ENCODE data around the gene SRSF1. TPM values are rescaled to one million over a fixed set of nuclear protein-coding genes. Genes with fewer than 3 reads are reported as not detected.

SRSF1 gene
- total and polyA plus RNA-seq, 10 donors: 65.8 to 213 (median 172) TPM

DNA sequence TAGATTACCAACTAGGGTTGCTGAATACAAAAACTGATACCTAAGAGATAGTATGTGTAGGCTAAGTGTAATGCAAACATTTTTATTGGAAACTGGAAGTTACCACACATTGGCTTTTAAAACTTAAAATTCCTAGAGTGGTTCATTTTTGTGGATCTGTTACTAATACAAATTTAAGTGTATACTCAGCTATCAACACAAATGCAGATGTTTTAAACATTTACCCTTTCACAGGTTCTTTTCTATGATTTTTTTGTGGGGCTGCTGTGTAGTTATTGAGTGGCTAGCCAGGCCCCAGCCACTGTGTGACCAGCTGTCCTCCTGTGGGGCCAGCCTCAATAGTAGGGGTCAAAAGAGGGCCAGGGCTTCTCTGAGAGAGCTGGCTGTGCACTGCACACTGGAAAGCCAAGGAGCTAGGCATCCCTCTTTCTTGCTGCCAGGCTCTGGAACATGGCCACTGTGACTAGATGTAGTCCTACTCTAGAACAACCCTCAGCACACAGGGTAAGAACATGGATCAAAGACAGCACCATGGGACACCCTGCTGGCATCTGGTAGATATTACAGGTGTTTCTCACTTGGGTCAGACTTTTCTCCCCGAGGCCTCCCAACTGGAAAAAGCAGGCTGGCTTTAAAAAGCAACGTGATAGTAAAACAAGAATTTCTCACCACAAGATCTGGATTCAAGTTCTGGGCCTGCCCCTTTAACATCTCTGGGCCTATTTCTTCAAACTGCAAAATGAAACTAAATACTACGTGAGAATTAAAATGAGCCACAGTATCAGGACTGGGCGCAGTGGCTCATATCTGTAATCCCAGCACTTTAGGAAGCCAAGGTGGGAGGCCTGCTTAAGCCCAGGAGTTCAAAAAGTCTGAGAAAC is 11.7 kb downstream of the SRSF1 start:
- Histone ChIP-seq H3K27ac (peak overlapping the region in 6 of 8 donors; percentile 29 to 50 (median 36)), H3K4me3 (no peak overlapping the region), H3K36me3 (peaks cover 0 to 38% (median 10%) of the 10 kb centered on the region in 6 donors), H3K27me3 (replicated peaks in 1 of 7) (no peaks in the 10 kb centered on the region), H3K9me3 (no peaks in the 10 kb centered on the region), H3K4me1 (peaks cover 9 to 71% (median 40%) of the 10 kb centered on the region in 6 donors)
- no peak for TF ChIP-seq POLR2A (IDR thresholded peaks at IDR 0.05)
- TF ChIP-seq POLR2AphosphoS5 (IDR thresholded peaks at IDR 0.05): peak in 2 of 3 donors; percentile 54 to 75
- TF ChIP-seq, protein P1, sequence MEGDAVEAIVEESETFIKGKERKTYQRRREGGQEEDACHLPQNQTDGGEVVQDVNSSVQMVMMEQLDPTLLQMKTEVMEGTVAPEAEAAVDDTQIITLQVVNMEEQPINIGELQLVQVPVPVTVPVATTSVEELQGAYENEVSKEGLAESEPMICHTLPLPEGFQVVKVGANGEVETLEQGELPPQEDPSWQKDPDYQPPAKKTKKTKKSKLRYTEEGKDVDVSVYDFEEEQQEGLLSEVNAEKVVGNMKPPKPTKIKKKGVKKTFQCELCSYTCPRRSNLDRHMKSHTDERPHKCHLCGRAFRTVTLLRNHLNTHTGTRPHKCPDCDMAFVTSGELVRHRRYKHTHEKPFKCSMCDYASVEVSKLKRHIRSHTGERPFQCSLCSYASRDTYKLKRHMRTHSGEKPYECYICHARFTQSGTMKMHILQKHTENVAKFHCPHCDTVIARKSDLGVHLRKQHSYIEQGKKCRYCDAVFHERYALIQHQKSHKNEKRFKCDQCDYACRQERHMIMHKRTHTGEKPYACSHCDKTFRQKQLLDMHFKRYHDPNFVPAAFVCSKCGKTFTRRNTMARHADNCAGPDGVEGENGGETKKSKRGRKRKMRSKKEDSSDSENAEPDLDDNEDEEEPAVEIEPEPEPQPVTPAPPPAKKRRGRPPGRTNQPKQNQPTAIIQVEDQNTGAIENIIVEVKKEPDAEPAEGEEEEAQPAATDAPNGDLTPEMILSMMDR (IDR thresholded peaks at IDR 0.05 in 8 of 11, conservative IDR thresholded peaks at IDR 0.05 in 3 of 11): peak; percentile 23 to 78 (median 65)
- no peak for DNase-seq
- intact Hi-C loops (cut with DNase I; ENCODE audit: low total_unique reads): loop anchor here (5.0 kb wide), 1 partner anchor 103 kb away; no protein-coding TSS in a partner anchor
- 32 to 42% (median 37%) methylated on average over 4 of the region's 4 CpGs for WGBS, 5 donors

DNA sequence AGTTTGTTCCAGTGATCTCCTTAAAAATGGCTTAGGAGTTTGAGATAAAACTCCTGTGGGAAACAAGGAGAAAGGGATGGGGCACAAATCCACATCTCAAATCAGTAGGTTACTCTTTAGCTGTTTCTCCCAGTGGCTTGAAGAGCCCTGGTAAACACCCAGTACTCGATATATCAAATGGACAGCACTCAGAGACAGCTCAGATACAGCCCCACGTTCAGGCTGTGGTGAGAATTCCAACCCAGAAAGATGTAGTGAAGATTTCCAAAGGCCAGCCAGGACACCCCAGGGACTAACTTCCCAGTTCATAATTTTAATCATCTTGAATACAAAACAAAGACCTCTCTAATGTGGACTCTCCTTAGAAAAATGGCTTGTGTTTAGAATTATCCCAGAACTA is 12.6 kb downstream of the SRSF1 start:
- 45 to 67% (median 56%) methylated on average over 2 of the region's 2 CpGs for WGBS, 5 donors
- Histone ChIP-seq H3K4me1 (peaks cover 9 to 71% (median 43%) of the 10 kb centered on the region in 6 donors), H3K36me3 (peaks cover 0 to 30% (median 6%) of the 10 kb centered on the region in 6 donors), H3K27me3 (replicated peaks in 1 of 7) (no peaks in the 10 kb centered on the region), H3K4me3 (no peak overlapping the region), H3K27ac (peak overlapping the region in 3 of 8 donors; percentile 20 to 62 (median 22)), H3K9me3 (no peaks in the 10 kb centered on the region)
- intact Hi-C loops (cut with DNase I; ENCODE audit: low total_unique reads): no loop called here
- TF ChIP-seq, protein P1 (IDR thresholded peaks at IDR 0.05 in 8 of 11, conservative IDR thresholded peaks at IDR 0.05 in 3 of 11): no peak
- peak in 1 of 3 donors; percentile 19 for TF ChIP-seq POLR2AphosphoS5 (IDR thresholded peaks at IDR 0.05)
- TF ChIP-seq POLR2A (IDR thresholded peaks at IDR 0.05): no peak
- no peak for DNase-seq

DNA sequence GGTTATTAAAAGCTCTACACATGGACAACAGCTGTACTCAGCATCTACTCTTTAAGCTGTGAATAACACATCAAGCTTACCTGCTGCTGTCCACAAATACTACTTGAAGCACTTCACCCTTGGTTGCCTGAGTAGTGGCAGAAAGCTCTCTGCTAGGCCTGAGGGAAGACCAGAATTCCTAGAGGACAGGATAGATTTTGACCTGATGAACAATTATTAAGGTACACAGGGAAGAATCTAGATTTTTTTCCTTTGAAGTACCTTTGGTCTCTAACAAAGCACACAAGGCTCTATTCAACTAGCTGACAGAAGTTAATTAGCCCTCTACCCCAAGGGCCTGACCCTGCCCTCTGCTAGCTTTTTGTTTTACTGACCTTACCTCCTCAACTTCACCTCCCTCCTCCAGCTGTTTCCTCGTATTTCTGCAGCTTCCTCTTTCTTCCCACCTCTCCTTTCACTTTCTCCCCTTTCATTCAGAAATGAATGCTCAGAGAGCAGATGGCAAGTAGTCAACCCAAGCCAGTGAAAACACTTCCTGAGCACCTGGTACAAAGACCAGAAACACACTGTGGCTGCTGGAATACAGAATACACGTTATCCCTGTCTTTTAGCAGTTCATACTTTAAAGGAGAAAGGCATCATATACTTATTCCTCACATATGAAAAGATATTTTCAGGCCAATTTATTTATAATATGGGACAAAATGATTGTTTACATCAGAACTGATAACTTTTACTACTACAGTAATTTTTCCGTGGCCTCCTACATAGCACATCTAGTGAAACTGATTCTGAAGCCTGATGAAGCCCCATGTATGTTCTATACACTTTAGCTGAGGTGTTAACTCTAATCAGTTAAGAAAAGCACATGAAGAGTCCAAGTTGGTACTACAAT is 13.3 kb downstream of the SRSF1 start:
- no peaks in the 10 kb centered on the region for H3K27me3 ChIP-seq (replicated peaks in 1 of 7)
- TF ChIP-seq POLR2A (IDR thresholded peaks at IDR 0.05): no peak
- TF ChIP-seq, protein P1 (IDR thresholded peaks at IDR 0.05 in 8 of 11, conservative IDR thresholded peaks at IDR 0.05 in 3 of 11): no peak
- peak in 1 of 3 donors; percentile 47 for TF ChIP-seq POLR2AphosphoS5 (IDR thresholded peaks at IDR 0.05)
- H3K4me3 ChIP-seq: no peak overlapping the region
- no peaks in the 10 kb centered on the region for H3K9me3 ChIP-seq
- peaks cover 0 to 22% (median 6%) of the 10 kb centered on the region in 6 donors for H3K36me3 ChIP-seq
- WGBS, 5 donors: 25 to 33% (median 29%) methylated on average over 3 of the region's 3 CpGs
- intact Hi-C loops (cut with DNase I; ENCODE audit: low total_unique reads): no loop called here
- peaks cover 12 to 71% (median 49%) of the 10 kb centered on the region in 6 donors for H3K4me1 ChIP-seq
- DNase-seq: no peak
- peak overlapping the region in 5 of 8 donors; percentile 16 to 62 (median 22) for H3K27ac ChIP-seq
